Measurements from ENCODE around the gene MICAL2. TPM values are rescaled to one million over a fixed set of nuclear protein-coding genes. Genes with fewer than 3 reads are reported as not detected.

Gene MICAL2
- total RNA-seq, 1 donor from 2014 or later, result 372 TPM

DNA sequence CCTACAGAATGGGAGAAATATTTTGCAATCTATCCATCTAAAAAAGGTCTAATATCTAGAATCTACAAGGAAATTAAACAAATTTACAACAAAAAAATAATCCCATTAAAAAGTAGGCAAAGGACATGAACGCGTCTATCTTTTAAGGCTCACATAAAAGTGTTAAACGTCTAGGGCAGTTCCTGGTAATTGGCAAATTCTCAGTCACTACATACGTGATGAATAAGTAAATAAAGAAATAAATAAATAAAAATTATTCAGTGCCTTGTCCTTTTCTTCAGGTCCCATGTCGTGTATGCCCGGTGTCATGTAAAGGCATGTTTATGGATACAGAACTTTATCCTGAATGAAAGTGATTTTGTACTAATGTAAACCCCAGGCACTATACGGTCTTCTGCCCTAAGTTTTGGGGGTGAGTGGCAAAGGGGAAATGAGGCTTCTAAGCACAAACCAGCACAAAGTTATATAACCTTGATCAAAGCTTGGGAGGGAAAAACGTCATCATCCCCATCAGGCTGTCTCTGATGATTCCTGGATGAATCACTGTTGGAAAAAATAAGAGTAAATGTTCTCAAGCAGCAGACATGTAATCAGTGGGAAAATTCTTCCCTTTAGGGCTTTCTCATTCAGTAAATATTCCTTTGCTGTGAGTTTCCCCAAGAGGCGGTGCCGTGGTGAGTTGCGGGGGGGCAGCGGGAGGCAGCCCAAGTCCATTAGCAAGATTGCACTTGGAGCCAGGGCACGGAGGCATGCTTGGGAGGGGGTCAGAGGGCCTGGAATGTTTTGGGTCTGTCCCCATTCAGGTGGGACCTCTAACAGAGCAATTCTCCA is 30.4 kb upstream of the MICAL2 start:
- Mint-ChIP-seq H3K9me3 (ENCODE audit: low read depth) (peaks cover 3% of the 10 kb centered on the region), H3K4me3 (ENCODE audit: unreplicated experiment) (peak overlapping the region; percentile 4), H3K27ac (ENCODE audit: unreplicated experiment) (peak overlapping the region; percentile 95), H3K27me3 (ENCODE audit: low read depth) (no peaks in the 10 kb centered on the region), H3K36me3 (ENCODE audit: low read depth) (peaks cover 4% of the 10 kb centered on the region), H3K4me1 (ENCODE audit: low read depth) (peaks cover 66% of the 10 kb centered on the region)
- TF ChIP-seq, protein P1, sequence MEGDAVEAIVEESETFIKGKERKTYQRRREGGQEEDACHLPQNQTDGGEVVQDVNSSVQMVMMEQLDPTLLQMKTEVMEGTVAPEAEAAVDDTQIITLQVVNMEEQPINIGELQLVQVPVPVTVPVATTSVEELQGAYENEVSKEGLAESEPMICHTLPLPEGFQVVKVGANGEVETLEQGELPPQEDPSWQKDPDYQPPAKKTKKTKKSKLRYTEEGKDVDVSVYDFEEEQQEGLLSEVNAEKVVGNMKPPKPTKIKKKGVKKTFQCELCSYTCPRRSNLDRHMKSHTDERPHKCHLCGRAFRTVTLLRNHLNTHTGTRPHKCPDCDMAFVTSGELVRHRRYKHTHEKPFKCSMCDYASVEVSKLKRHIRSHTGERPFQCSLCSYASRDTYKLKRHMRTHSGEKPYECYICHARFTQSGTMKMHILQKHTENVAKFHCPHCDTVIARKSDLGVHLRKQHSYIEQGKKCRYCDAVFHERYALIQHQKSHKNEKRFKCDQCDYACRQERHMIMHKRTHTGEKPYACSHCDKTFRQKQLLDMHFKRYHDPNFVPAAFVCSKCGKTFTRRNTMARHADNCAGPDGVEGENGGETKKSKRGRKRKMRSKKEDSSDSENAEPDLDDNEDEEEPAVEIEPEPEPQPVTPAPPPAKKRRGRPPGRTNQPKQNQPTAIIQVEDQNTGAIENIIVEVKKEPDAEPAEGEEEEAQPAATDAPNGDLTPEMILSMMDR (IDR thresholded peaks at IDR 0.05), result no peak
- DNase-seq (ENCODE audit: low spot score), result no peak

DNA sequence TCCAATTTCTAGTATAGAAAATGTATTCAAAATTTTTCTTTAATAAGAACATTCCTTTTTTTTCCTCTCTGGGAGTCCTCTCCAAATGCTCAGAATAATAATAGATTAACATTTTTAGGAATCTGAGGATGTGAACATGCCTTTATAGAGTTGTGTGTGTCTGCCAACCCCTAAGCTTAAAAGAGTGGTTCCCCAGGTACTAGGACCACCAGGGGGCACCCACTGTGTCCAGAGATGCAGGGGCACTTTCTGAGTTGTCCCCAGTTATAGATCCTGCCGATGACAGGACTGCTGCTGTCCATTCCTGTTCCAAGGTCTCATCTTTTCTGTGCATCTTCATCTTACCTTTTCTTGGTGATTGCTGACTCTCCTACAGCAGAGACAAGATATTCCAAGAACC is 27.0 kb upstream of the MICAL2 start:
- no peak overlapping the region for H3K4me3 Mint-ChIP-seq (ENCODE audit: unreplicated experiment)
- TF ChIP-seq, protein P1 (IDR thresholded peaks at IDR 0.05), result peak; percentile 65
- no peaks in the 10 kb centered on the region for H3K27me3 Mint-ChIP-seq (ENCODE audit: low read depth)
- H3K9me3 Mint-ChIP-seq (ENCODE audit: low read depth), result no peaks in the 10 kb centered on the region
- DNase-seq (ENCODE audit: low spot score), result no peak
- peak overlapping the region; percentile 83 for H3K27ac Mint-ChIP-seq (ENCODE audit: unreplicated experiment)
- H3K36me3 Mint-ChIP-seq (ENCODE audit: low read depth), result no peaks in the 10 kb centered on the region
- peaks cover 71% of the 10 kb centered on the region for H3K4me1 Mint-ChIP-seq (ENCODE audit: low read depth)

DNA sequence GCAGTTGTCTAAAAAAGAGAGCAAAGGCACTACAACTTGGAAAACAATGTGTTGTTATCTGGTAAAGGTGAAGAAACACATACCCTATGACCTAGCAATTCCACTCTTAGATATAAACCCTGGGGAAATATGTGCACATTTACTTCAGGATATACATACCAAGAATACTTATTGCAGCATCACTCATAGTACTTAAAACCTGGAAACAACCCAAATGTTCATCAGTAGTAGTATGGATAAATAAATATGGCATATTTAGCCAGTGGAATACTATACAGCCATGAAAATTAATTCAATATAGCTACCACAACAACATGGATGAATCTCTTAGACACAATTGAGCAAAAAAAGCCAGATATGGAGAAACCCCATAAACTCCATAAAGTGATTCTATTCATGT is 26.1 kb upstream of the MICAL2 start:
- H3K9me3 Mint-ChIP-seq (ENCODE audit: low read depth), result no peaks in the 10 kb centered on the region
- no peaks in the 10 kb centered on the region for H3K36me3 Mint-ChIP-seq (ENCODE audit: low read depth)
- H3K27ac Mint-ChIP-seq (ENCODE audit: unreplicated experiment), result peak overlapping the region; percentile 71
- TF ChIP-seq, protein P1 (IDR thresholded peaks at IDR 0.05), result no peak
- H3K4me3 Mint-ChIP-seq (ENCODE audit: unreplicated experiment), result no peak overlapping the region
- peaks cover 71% of the 10 kb centered on the region for H3K4me1 Mint-ChIP-seq (ENCODE audit: low read depth)
- H3K27me3 Mint-ChIP-seq (ENCODE audit: low read depth), result no peaks in the 10 kb centered on the region
- DNase-seq (ENCODE audit: low spot score), result no peak

DNA sequence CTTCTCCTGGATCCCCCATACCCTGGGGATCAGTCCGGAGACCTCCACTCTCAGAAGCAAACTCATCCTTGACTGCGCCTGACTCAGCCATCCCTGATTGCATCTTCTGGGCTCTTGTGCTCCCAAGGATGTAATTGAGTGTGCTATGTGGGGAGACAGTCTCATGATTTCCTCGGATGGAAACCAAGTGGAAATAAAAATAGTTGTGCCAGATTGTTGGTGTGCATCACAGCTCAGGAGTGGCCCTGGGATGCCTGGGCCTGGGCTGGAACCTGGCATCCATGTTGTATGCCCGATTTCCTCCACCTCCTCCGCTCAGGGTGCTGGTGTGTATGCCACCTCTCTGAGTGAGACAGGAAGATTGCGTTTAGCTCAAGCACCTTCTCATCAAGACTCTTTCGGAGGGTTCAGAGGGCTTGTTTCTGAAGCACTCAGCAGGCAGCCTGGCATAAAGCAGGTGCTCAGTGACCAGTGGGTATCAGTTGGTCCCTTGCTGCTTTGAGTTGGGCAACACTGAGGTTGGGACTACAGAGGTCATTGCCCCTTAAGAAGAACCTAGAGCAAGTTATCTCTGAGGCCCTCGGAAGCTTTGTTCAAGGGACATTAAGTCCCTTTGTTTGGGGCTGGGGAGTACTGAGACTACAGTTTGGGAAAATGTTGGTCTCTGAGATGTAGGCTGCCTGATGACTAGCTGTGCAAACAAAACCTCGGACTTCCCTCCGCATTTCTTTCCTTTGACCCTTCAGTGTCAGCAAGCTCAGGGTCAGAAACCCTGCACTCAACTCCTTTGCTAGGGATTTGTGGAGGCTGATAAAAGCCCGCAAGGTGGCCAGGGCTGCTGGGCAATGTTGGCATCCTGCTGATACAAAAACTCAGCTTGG is 24.8 kb upstream of the MICAL2 start:
- Mint-ChIP-seq H3K4me3 (ENCODE audit: unreplicated experiment) (peak overlapping the region; percentile 76), H3K9me3 (ENCODE audit: low read depth) (no peaks in the 10 kb centered on the region), H3K4me1 (ENCODE audit: low read depth) (peaks cover 71% of the 10 kb centered on the region), H3K27me3 (ENCODE audit: low read depth) (no peaks in the 10 kb centered on the region), H3K27ac (ENCODE audit: unreplicated experiment) (peak overlapping the region; percentile 100), H3K36me3 (ENCODE audit: low read depth) (no peaks in the 10 kb centered on the region)
- no peak for DNase-seq (ENCODE audit: low spot score)
- TF ChIP-seq, protein P1 (IDR thresholded peaks at IDR 0.05), result no peak
